GM12875 (cell line): ENCODE results near the gene MAPRE3.

ENCODE experiments used
- H3K4me3 ChIP-seq: one replicate; pipeline ENCODE4 v1.5.1; 2011; ENCODE audit warnings: low read depth, low read length, control low read depth
- CTCF ChIP-seq: IDR thresholded peaks from 2 replicates; pipeline ENCODE4 v1.5.1; 2011; ENCODE audit warnings: low read depth, mild to moderate bottlenecking, control low read depth, inconsistent platforms, low read length, moderate library complexity, borderline replicate concordance; ENCODE audit not compliant: insufficient read depth

MAPRE3 gene

DNA sequence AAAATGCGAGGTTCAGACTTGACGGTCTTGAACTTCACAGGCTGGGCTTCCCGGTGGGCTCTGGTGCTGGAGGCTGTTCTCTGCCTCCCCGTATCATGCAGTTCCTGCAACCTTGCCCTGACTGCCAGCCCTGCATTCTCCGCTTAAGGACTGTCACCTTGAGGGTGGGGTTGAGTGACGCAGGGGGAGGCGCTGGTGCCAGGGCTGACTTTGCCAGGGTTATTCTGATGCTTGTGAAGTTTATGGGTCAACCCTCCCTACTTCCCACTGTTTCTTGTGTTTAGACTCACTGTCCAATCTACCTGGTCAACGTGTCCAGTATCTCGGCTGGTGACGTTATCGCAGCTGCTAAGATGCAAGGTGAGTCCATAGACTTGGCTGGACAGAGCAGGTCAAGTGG lies 37.5 kb upstream of the MAPRE3 start:
- no peak overlapping the region for H3K4me3 ChIP-seq
- no peak for TF ChIP-seq CTCF

GRCh38 chr2:26933431-26934334 lies 36.8 kb upstream of the MAPRE3 start:
- no peak overlapping the region for H3K4me3 ChIP-seq
- TF ChIP-seq CTCF: no peak

DNA sequence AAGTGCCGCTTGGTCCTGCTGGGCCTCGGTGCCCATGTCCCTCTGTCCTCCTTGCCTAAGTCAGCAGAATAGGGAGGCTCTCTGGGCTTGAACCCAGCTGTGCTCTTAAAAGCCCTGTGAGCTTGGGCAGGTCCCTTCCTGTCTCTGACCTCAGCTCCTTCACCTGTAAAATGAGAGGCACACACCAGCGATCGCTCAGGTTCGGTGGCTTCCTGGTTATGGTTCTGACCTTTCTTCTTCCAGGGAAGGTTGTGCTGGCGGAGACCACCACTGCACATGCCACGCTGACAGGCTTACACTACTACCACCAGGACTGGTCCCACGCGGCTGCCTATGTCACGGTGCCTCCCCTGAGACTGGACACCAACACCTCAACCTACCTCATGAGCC lies 36.1 kb upstream of the MAPRE3 start:
- no peak for TF ChIP-seq CTCF
- H3K4me3 ChIP-seq: no peak overlapping the region

GRCh38 chr2:26934985-26935384 lies 35.5 kb upstream of the MAPRE3 start:
- no peak for TF ChIP-seq CTCF
- H3K4me3 ChIP-seq: no peak overlapping the region

DNA sequence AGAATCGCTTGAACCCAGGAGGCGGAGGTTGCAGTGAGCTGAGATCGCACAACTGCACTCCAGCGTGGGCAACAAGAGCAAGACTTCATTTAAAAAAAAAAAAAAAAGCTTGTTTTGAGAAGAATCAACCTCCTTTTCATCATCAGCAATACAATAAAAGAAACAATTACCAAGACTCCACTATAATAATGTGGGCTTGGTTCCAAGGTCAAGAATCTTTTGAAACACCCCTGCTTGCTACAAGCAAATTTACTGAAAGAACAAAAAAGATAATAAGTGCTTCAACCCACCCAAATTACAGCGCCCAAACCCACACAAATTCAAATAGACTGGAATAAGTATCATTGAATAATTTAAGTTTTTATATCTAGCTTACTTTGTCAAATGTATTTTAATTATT lies 33.6 kb upstream of the MAPRE3 start:
- TF ChIP-seq CTCF: no peak
- H3K4me3 ChIP-seq: no peak overlapping the region

GRCh38 chr2:26938399-26939118 lies 31.9 kb upstream of the MAPRE3 start:
- TF ChIP-seq CTCF: no peak
- H3K4me3 ChIP-seq: no peak overlapping the region
